Mononuclear cell (primary cell): ENCODE data around the gene USP15. TPM values are rescaled to one million over a fixed set of nuclear protein-coding genes. Genes with fewer than 3 reads are reported as not detected.
"Not testable (repeated sequence)": the region's sequence is repeated elsewhere in the genome, so short reads cannot be mapped to it uniquely, and the experiment has no call there.

Experiments used
- H3K27me3 ChIP-seq: 2 replicates; pipeline ENCODE4 v1.6.0; 2011; ENCODE audit warnings: low read length, control low read depth; ENCODE audit not compliant: insufficient read depth
- H3K4me1 ChIP-seq: 2 replicates; pipeline ENCODE4 v1.5.1; 2011; ENCODE audit warnings: mild to moderate bottlenecking, low read length, control low read depth; ENCODE audit not compliant: insufficient read depth
- H3K4me3 ChIP-seq: 2 replicates; pipeline ENCODE4 v1.5.1; 2011; ENCODE audit warnings: mild to moderate bottlenecking, low read length, moderate library complexity
- H3K9me3 ChIP-seq: 2 replicates; pipeline ENCODE4 v1.5.1; 2011; ENCODE audit warnings: low read depth, mild to moderate bottlenecking, control low read depth, low read length
- total RNA-seq: library from RNA; depleted of rRNA; stranded (reverse); fragments of >200 nt; gene quantifications from one replicate; pipeline ENCODE4 v1.2.3, GENCODE V29; 2012

Gene USP15
- total RNA-seq, 1 donor = 467 TPM

GRCh38 chr12:62313727-62314380, 53.6 kb downstream of the USP15 start:
- Histone ChIP-seq H3K9me3 (no peaks in the 10 kb centered on the region), H3K4me1 (peaks cover 9% of the 10 kb centered on the region), H3K4me3 (no peak overlapping the region), H3K27me3 (no peaks in the 10 kb centered on the region)

GRCh38 chr12:62317017-62317416, 56.8 kb downstream of the USP15 start:
- H3K4me1 ChIP-seq = peaks cover 13% of the 10 kb centered on the region
- H3K4me3 ChIP-seq = no peak overlapping the region
- H3K9me3 ChIP-seq = no peaks in the 10 kb centered on the region
- no peaks in the 10 kb centered on the region for H3K27me3 ChIP-seq

- Histone ChIP-seq H3K4me1 (peaks cover 13% of the 10 kb centered on the region), H3K9me3 (no peaks in the 10 kb centered on the region), H3K27me3 (no peaks in the 10 kb centered on the region), H3K4me3 (no peak overlapping the region)
These were observed 58.9 kb downstream of the USP15 start for GRCh38 chr12:62319058-62319457.

- H3K9me3 ChIP-seq = no peaks in the 10 kb centered on the region
- H3K27me3 ChIP-seq = no peaks in the 10 kb centered on the region
These were observed 59.9 kb downstream of the USP15 start for GRCh38 chr12:62320054-62320453.

GRCh38 chr12:62323386-62323785, 63.2 kb downstream of the USP15 start:
- H3K4me1 ChIP-seq = peaks cover 8% of the 10 kb centered on the region
- no peaks in the 10 kb centered on the region for H3K27me3 ChIP-seq
- H3K9me3 ChIP-seq = no peaks in the 10 kb centered on the region
- H3K4me3 ChIP-seq = no peak overlapping the region

More at GRCh38 chr12:62320054-62320453, 59.9 kb downstream of the USP15 start:
- Histone ChIP-seq H3K4me1 (peaks cover 13% of the 10 kb centered on the region), H3K4me3 (no peak overlapping the region)

GRCh38 chr12:62328296-62328921, 68.2 kb downstream of the USP15 start:
- no peaks in the 10 kb centered on the region for H3K27me3 ChIP-seq
- no peaks in the 10 kb centered on the region for H3K9me3 ChIP-seq
- no peak overlapping the region for H3K4me3 ChIP-seq
- no peaks in the 10 kb centered on the region for H3K4me1 ChIP-seq

GRCh38 chr12:62331306-62331705, 71.1 kb downstream of the USP15 start:
- H3K27me3 ChIP-seq = no peaks in the 10 kb centered on the region
- H3K9me3 ChIP-seq = no peaks in the 10 kb centered on the region
- no peak overlapping the region for H3K4me3 ChIP-seq
- no peaks in the 10 kb centered on the region for H3K4me1 ChIP-seq

- no peaks in the 10 kb centered on the region for H3K9me3 ChIP-seq
- H3K4me3 ChIP-seq = no peak overlapping the region
- no peaks in the 10 kb centered on the region for H3K4me1 ChIP-seq
- H3K27me3 ChIP-seq = no peaks in the 10 kb centered on the region
These were observed 72.4 kb downstream of the USP15 start for GRCh38 chr12:62332598-62332997.

- no peaks in the 10 kb centered on the region for H3K4me1 ChIP-seq
These were observed 74.9 kb downstream of the USP15 start for GRCh38 chr12:62335057-62335456.

GRCh38 chr12:62335796-62336195, 75.6 kb downstream of the USP15 start:
- Histone ChIP-seq H3K4me1 (no peaks in the 10 kb centered on the region), H3K9me3 (no peaks in the 10 kb centered on the region), H3K4me3 (no peak overlapping the region), H3K27me3 (no peaks in the 10 kb centered on the region)

More at GRCh38 chr12:62335057-62335456, 74.9 kb downstream of the USP15 start:
- Histone ChIP-seq H3K27me3 (no peaks in the 10 kb centered on the region), H3K4me3 (no peak overlapping the region), H3K9me3 (no peaks in the 10 kb centered on the region)

- H3K27me3 ChIP-seq, H3K4me3 ChIP-seq, H3K4me1 ChIP-seq, H3K9me3 ChIP-seq: not testable (repeated sequence)
These were observed 77.4 kb downstream of the USP15 start for GRCh38 chr12:62337643-62338042.

- not testable (repeated sequence) for H3K4me1 ChIP-seq, H3K4me3 ChIP-seq, H3K9me3 ChIP-seq, H3K27me3 ChIP-seq
These were observed 82.6 kb downstream of the USP15 start for GRCh38 chr12:62342614-62343303.

- not testable (repeated sequence) for H3K4me3 ChIP-seq, H3K9me3 ChIP-seq, H3K27me3 ChIP-seq, H3K4me1 ChIP-seq
These were observed 83.3 kb downstream of the USP15 start for GRCh38 chr12:62343304-62344120.

- not testable (repeated sequence) for H3K9me3 ChIP-seq
These were observed 84.7 kb downstream of the USP15 start for GRCh38 chr12:62344731-62345556.

More at GRCh38 chr12:62344731-62345556, 84.7 kb downstream of the USP15 start:
- not testable (repeated sequence) for H3K27me3 ChIP-seq, H3K4me3 ChIP-seq, H3K4me1 ChIP-seq
